Muscle of leg (tissue), 16 donors: ENCODE data around the gene ZNF571. TPM values are rescaled to one million over a fixed set of nuclear protein-coding genes. Genes with fewer than 3 reads are reported as not detected.

Source experiments
- DNase-seq: peaks from one replicate; pipeline ENCODE4 v3.0.0; 2013
- H3K27ac ChIP-seq: one replicate; pipeline ENCODE4 v1.5.1; 2013; ENCODE audit warnings: mild to moderate bottlenecking, low read length, control low read depth
- H3K27me3 ChIP-seq: one replicate; pipeline ENCODE4 v1.6.1; 2013; ENCODE audit warnings: low read length; ENCODE audit not compliant: control insufficient read depth, insufficient read depth
- H3K36me3 ChIP-seq: one replicate; pipeline ENCODE4 v1.6.1; 2013; ENCODE audit warnings: low read length; ENCODE audit not compliant: control insufficient read depth, insufficient read depth
- H3K4me1 ChIP-seq: one replicate; pipeline ENCODE4 v1.6.1; 2013; ENCODE audit warnings: low read length; ENCODE audit not compliant: control insufficient read depth, insufficient read depth
- H3K4me3 ChIP-seq: one replicate; pipeline ENCODE4 v1.5.1; 2013; ENCODE audit warnings: low read length, control low read depth
- H3K9me3 ChIP-seq: replicated peaks from 2 replicates; pipeline ENCODE4 v1.6.1; 2013; ENCODE audit warnings: low read depth, low read length; ENCODE audit not compliant: control insufficient read depth
- WGBS: methylation state at CpG from one replicate; pipeline ENCODE4 v1.1.5; 2013; ENCODE audit warnings: missing lambda C conversion rate; ENCODE audit not compliant: insufficient coverage; 5-methylcytosine and 5-hydroxymethylcytosine counted together
- long read RNA-seq, 11 donors: transcript quantifications; one replicate each; lab custom pipeline, GENCODE V29; 2026
- polyA plus RNA-seq, 8 donors: library from polyadenylated mRNA; unstranded; fragments of 120-200 nt; gene quantifications; one replicate each; pipeline versions ENCODE4 v1.2.1 to v1.2.3, GENCODE V29; 2013; ENCODE audit warnings: inconsistent platforms in 1 of 8, low replicate concordance in 1 of 8; ENCODE audit not compliant: insufficient read length in 8 of 8, insufficient read depth in 1 of 8
- total RNA-seq: library from RNA; stranded (reverse); fragments of 120-200 nt; gene quantifications from one replicate; pipeline ENCODE4 v1.2.4, GENCODE V29; 2013

ZNF571 gene
- 8.0 TPM for total RNA-seq
- 1 to 10 TPM; 4.0 to 6.1 (median 5.4) TPM for polyA plus RNA-seq
- long read RNA-seq, donor 1 = 0 reads
- long read RNA-seq, donor 2 = 0 reads
- long read RNA-seq, donor 3 = 0 reads
- long read RNA-seq, donor 4, partial matches to known transcripts = 0 of 1 reads
- long read RNA-seq, donor 4, other reads (novel, unspliced or antisense) = 0 of 1 reads
- long read RNA-seq, donor 5, partial matches to known transcripts = 0 of 1 reads
- long read RNA-seq, donor 5, other reads (novel, unspliced or antisense) = 0 of 1 reads
- long read RNA-seq, donor 6, partial matches to known transcripts = 0 of 1 reads
- long read RNA-seq, donor 6, other reads (novel, unspliced or antisense) = 0 of 1 reads
- long read RNA-seq, donor 7, partial matches to known transcripts = 0 of 1 reads
- long read RNA-seq, donor 7, other reads (novel, unspliced or antisense) = 0 of 1 reads
- long read RNA-seq, donor 8, partial matches to known transcripts = 0 of 1 reads
- long read RNA-seq, donor 8, other reads (novel, unspliced or antisense) = 0 of 1 reads
- long read RNA-seq, donor 9 = 0 reads
- long read RNA-seq, donor 10 = 0 reads
- long read RNA-seq, donor 11, partial matches to known transcripts = 0 of 1 reads
- long read RNA-seq, donor 11, other reads (novel, unspliced or antisense) = 0 of 1 reads

GRCh38 chr19:37594304-37594981 is at the start of gene ZNF571, which contains the start of gene ZNF540:
Gene ZNF571, minus strand, starts transcription at chr19:37594792. Its CDS starts 8,116 bp downstream, at chr19:37586676.
Gene ZNF540, plus strand, starts transcription at chr19:37594876. Its CDS starts 3,572 bp downstream, at chr19:37598448.
- Histone ChIP-seq H3K36me3 (peaks cover 1% of the 10 kb centered on the region), H3K4me3 (peak within 1 kb of the TSS; percentile 91), H3K27me3 (no peaks in the 10 kb centered on the region), H3K9me3 (peaks cover 18% of the 10 kb centered on the region), H3K4me1 (peaks cover 5% of the 10 kb centered on the region), H3K27ac (peak within 1 kb of the TSS; percentile 94)
- DNase-seq = peak; percentile 98
- under 1% methylated on average over 52 of the region's 53 CpGs for WGBS

GRCh38 chr19:37635076-37636056 is 40.8 kb upstream of the ZNF571 start:
- Histone ChIP-seq H3K27me3 (no peaks in the 10 kb centered on the region), H3K4me1 (no peaks in the 10 kb centered on the region), H3K9me3 (peaks cover 66% of the 10 kb centered on the region), H3K4me3 (no peak overlapping the region), H3K27ac (no peak overlapping the region), H3K36me3 (peaks cover 12% of the 10 kb centered on the region)
- DNase-seq = no peak
- 100% methylated on average over 1 of the region's 11 CpGs for WGBS

DNA sequence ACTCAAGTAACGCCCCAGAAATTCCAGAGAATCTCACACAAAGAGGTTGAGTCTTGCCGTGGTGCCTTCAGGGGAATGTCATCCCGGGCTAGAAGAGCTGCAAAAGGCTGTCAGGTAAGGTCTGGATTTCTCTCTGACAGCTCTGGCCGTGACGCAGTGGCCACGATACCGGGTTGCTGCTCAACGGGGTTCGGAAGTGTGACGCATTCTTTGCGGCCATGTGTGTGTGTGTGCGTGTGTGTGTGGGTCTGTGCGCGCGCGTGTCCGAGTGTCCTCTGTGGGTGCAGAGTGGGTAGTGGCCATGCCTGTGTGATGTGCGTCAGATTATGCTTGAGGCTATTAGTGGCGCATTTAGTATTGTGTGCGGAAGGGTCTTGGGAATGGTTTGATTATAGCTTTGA is 390 bp upstream of the ZNF571 start:
- Histone ChIP-seq H3K36me3 (peaks cover 2% of the 10 kb centered on the region), H3K4me3 (peak overlapping the region; percentile 91), H3K9me3 (peaks cover 14% of the 10 kb centered on the region), H3K27me3 (no peaks in the 10 kb centered on the region), H3K4me1 (peaks cover 5% of the 10 kb centered on the region), H3K27ac (peak overlapping the region; percentile 94)
- under 1% methylated on average over 17 of the region's 20 CpGs for WGBS
- peak; percentile 72 for DNase-seq

- Histone ChIP-seq H3K27me3 (no peaks in the 10 kb centered on the region), H3K27ac (peak overlapping the region; percentile 94), H3K36me3 (no peaks in the 10 kb centered on the region), H3K4me1 (peaks cover 5% of the 10 kb centered on the region), H3K9me3 (peaks cover 19% of the 10 kb centered on the region), H3K4me3 (peak overlapping the region; percentile 91)
- no peak for DNase-seq
- 0% methylated on average over 9 of the region's 9 CpGs for whole genome bisulfite sequencing
Measured at GRCh38 chr19:37593996-37594303, 642 bp downstream of the ZNF571 start.

DNA sequence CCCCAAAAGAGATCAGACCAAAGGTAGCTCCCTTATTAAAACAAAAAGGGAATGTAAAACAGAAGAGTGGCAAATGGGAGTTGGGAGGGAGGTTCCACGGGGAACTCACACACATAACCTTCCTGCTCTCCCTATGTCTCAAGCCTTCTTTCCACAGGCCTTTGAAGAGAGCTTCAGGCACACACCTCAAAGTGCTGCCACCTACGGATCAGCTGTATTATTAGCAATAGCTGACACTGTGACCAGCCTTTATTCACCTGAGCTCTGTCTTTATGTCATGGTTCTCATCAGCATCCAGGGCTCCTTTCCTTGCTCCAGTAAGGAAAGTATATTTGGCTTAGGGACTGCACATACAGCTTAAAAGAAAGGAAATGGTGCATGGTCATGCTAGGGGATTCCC is 11.3 kb downstream of the ZNF571 start:
- H3K36me3 ChIP-seq = peaks cover 55% of the 10 kb centered on the region
- DNase-seq = no peak
- no peaks in the 10 kb centered on the region for H3K4me1 ChIP-seq
- no peak overlapping the region for H3K4me3 ChIP-seq
- H3K27me3 ChIP-seq = no peaks in the 10 kb centered on the region
- H3K9me3 ChIP-seq = peaks cover 70% of the 10 kb centered on the region
- 17% methylated on average over 1 of the region's 2 CpGs for WGBS
- H3K27ac ChIP-seq = no peak overlapping the region

DNA sequence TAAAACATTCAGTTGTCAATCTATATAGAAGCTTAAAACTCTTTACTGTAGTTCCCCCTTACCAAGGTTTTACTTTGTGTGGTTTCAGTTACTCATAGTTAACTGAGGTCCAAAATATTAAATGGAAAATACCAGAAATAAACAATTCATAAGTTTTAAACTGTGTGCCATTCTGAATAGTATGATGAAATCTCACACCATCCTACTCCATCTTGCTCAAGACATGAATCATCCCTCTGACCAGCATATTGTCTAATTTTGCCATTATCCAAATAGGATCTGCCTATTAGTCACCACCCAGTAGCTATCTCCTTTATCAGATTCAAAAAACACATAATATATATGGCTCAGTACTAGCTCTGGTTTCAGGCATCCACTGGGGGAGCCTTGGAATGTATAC is 22.4 kb downstream of the ZNF571 start:
- DNase-seq = no peak
- no peak overlapping the region for H3K27ac ChIP-seq
- H3K9me3 ChIP-seq = peaks cover 38% of the 10 kb centered on the region
- no peaks in the 10 kb centered on the region for H3K4me1 ChIP-seq
- H3K27me3 ChIP-seq = no peaks in the 10 kb centered on the region
- peaks cover 6% of the 10 kb centered on the region for H3K36me3 ChIP-seq
- no peak overlapping the region for H3K4me3 ChIP-seq

- no peaks in the 10 kb centered on the region for H3K4me1 ChIP-seq
- no peaks in the 10 kb centered on the region for H3K27me3 ChIP-seq
- H3K9me3 ChIP-seq = peaks cover 79% of the 10 kb centered on the region
- H3K36me3 ChIP-seq = peaks cover 13% of the 10 kb centered on the region
- no peak overlapping the region for H3K4me3 ChIP-seq
- H3K27ac ChIP-seq = no peak overlapping the region
- DNase-seq = no peak
Measured at GRCh38 chr19:37565370-37565669, 29.3 kb downstream of the ZNF571 start.

- peaks cover 10% of the 10 kb centered on the region for H3K36me3 ChIP-seq
- no CpG with 5 or more reads among the region's 7 CpGs for WGBS
Measured at GRCh38 chr19:37564624-37565369, 29.8 kb downstream of the ZNF571 start.

DNA sequence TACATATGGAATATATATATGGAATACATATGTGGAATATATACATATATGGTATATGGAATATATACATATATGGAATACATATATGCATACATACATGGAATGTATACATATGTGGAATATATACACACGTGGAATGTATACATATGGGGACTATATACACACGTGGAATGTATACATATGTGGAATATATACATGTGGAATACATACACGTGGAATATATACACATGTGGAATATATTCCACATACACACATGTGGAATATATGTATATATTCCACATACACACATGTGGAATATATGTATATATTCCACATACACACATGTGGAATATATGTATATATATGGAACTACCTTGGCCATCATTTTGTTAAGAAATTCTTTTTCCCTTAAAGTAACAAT is 31.1 kb downstream of the ZNF571 start:
- peaks cover 10% of the 10 kb centered on the region for H3K36me3 ChIP-seq
- WGBS = no CpG with 5 or more reads among the region's 3 CpGs
- H3K27ac ChIP-seq = no peak overlapping the region
- no peak for DNase-seq
- H3K4me1 ChIP-seq = no peaks in the 10 kb centered on the region
- H3K4me3 ChIP-seq = no peak overlapping the region
- peaks cover 78% of the 10 kb centered on the region for H3K9me3 ChIP-seq
- no peaks in the 10 kb centered on the region for H3K27me3 ChIP-seq

More at GRCh38 chr19:37564624-37565369, 29.8 kb downstream of the ZNF571 start:
- Histone ChIP-seq H3K27me3 (no peaks in the 10 kb centered on the region), H3K9me3 (peaks cover 76% of the 10 kb centered on the region), H3K27ac (no peak overlapping the region), H3K4me3 (no peak overlapping the region), H3K4me1 (no peaks in the 10 kb centered on the region)
- DNase-seq = no peak
